TTC549 (cell line): ENCODE results near the gene BMPR1A.

ENCODE experiments used
- FAIRE-seq: peaks from 2 replicates; lab custom pipeline; 2012; peaks lifted over from hg19 to GRCh38; lab: Jason Lieb, UNC

The BMPR1A gene

DNA sequence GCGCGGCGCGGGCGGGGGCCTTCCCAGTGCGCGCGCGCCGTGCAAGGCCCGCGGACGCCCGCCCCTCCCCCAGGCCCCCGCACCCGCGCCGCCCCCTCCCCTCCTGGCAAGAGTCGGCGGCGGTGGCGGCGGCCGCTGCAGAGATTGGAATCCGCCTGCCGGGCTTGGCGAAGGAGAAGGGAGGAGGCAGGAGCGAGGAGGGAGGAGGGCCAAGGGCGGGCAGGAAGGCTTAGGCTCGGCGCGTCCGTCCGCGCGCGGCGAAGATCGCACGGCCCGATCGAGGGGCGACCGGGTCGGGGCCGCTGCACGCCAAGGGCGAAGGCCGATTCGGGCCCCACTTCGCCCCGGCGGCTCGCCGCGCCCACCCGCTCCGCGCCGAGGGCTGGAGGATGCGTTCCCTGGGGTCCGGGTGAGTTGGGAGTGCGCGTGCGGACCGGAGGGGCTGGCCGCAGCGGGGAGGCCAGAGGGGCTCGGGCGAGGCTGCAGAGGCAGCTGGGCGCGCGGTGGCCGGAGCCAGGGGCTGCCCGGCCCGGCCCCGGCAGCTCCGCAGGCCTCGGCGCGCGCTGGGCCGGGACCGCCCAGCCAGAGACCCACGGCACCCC is at the start of gene BMPR1A:
BMPR1A (plus strand) TSS at position 109 of the 602 bp plus-strand sequence. CDS start 119,400 bp downstream, outside the sequence.
- FAIRE-seq, result no peak

DNA sequence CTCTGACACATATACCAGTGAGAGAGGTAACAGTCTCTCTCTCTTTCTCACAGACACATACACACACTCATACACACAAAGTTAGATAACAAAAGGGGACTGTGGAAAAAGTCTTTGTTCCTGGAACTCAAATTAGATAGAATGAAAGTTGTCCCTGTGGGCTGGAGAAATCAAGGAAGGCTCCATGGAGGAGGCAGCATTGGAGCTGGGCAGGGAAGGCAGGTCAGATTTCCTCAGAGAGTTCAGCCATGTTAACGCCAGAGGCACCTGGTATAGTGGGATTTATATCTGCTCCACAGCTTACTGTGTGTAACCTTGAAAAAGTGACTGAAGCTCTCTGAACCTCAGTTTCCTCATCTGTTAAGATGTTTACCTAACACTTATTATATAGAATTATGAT is 49.4 kb upstream of the BMPR1A start:
- no peak for FAIRE-seq

DNA sequence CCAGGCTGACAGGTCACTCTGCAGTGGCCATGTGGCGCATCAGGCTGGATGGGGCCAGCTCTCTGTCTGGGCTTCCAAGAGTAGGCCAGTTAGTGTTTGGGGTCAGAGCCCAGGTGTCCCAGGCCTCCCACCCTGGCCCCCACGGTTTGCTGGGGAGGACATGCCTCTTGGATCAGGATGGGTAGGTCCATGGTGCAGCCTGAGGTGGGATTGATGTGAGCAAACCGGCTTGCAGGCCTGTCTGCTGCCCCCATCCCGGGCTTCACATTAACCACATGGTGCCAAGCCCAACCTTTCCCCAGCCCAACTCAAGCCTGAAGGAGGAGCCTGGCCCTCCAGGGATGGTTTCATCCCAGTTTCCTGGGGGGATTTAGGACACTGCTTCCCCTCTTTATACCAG is 48.9 kb upstream of the BMPR1A start:
- no peak for FAIRE-seq

DNA sequence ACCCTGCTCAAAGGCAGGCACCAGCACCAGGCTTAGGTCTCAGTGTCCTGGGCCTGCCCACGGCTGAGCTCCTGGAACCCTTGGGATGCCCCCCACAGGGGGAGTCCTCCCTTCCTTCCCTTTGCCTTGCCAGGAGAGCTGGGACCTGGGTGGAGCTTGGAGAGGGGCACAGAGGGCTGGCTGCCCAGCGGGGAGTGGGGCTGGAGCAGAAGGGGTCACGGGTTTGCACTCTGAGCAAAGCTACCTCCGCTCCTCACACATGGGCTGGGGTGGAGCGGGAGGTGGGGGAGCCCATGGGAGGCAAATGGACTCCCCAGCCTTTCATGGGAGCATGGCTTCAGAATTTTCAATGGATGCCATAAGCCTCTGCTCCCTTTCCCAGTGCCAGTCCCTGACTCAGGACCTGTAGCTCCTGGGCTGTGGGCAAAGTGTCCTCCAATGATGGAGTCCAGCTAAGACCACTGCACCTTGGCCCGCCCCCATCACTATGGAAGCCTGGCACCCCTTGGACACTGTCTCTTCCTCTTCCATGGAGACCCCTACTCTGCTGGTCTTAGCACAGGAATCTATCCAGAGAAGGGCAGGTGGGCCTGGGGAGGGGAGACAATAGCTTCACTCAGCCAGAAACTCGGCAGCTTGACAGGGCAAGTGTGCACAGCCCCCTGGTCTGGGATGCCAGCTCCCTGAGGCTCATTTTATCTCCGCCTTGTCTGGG is 48.2 kb upstream of the BMPR1A start:
- no peak for FAIRE-seq

DNA sequence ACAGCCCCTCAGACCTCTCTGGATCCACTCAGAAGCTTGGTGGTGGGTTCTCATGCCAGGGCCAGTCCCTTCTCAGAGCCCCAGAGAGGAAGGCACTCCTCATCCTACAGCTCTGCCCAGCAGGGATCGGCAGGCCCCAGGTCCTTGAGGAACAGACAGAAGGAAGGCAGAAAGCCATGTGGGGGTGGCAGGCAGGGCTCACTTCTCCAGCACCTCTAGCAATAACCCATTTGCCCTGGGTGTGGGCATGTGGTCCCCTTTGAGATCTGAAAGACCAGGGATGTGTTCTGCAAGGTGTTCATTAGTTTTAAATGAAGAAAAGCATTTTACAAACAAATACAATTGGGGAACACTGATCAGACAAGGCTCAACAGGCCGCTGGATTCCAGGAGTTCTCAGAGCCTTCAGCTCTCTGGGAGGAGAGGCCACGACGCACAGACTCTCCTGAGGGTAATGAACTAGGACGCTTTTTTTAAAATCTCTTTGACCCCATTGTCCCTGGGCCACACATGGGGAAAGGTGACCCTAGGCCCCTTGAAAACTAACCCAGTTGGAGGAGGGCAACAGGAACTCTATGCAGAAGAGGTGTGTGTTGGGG is 47.5 kb upstream of the BMPR1A start:
- no peak for FAIRE-seq

DNA sequence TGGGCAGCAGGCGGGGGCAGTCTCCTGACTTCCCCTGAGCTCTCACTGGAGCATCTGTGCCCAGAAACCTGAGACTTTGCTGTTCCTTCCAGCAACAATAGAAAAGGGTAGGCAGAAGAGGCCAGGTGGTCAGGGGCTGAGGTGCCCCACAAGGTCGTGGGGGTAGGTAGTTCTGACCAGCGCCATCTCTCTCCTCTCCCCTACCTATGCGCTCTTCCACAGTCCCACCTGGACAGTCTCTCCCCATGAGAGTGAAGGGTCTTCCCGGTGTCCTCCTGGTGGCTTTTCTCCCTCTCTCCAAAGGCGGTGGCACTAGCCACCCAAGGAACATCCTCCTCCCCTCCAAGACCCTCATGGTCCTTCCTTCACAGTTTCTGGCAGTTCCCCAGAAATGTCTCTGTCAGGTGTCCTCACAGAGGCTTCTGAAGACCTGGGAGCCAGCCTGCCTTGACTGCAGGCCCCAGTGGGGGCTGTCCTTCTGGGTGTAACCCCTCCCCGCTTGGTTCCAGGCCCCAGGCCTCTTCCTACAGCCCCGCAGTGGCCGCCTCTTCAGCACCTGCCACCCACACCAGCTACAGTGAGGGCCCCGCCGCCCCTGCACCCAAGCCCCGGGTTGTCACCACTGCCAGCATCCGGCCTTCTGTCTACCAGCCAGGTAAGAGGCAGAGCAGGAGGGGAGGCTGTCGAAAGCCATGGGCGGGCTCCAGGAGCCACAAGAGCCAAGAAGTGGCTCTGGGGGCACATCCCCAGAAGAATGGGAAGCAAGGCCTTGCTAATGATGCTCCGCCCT is 46.8 kb upstream of the BMPR1A start:
- FAIRE-seq, result no peak

DNA sequence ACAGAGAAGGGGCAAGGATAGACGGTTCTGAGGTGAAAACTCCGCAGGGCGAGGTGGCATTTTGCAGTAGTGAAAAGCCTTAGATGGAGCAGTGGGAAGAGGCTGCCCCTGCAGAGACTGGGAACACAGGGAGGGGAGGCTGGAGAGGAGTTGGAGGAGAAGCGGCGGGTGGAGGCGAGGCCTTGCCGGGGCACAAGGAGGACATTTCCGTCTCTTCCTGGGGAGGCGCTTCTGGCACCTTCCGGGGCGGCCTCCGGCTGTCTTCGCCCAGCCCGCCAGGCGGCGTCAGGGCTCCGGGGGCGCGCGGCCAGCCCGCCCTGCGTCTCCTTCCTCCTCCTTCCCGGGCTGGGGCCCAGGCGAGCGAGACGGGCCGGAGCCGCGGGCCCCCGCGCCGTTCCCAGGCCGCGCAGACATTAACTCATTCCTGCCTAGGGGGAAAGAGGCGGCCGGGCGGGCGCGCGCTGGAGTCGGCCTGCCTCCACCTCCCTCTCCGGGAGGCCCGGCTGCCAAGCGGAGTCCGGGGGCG is 45.4 kb upstream of the BMPR1A start:
- FAIRE-seq, result no peak

DNA sequence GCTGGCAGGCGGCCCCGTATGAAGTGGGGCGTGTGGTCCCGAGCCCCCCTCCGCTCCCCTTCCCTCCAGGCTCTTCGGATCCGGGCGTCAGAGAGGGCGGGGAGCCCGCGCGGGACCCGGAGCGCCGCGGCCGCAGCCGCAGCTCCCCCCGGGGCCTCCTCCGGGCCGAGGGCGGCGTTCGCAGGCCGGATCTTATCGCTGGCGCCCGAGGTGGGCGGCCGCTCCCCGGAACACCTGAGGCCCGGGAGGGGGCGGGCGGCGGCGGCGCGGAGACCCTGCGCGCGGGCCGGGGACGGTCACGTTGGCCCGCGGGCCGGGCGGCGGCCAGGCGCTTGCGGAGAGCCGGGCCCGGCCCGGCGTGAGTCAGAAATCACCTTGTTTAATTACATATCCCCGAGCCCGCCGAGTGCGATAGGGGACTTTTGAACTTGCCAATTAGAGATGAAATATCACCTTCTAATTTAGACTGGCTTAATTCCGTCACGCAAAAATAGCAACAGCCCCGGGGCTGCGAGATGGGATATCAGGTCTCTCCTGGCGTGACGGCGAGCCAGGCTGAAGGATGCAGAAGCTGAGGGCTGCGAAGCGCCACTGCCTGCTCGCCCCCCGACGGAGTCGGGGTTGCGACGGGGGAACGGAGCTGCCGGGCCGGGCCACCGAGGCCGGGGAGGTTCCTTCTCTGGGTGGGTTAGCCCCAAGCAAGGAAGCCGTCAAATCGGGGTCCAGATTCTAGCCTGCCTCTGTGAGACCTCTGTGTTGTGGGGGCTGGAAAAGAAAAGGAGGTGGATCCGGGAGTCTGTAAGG is 44.7 kb upstream of the BMPR1A start:
- FAIRE-seq, result no peak

DNA sequence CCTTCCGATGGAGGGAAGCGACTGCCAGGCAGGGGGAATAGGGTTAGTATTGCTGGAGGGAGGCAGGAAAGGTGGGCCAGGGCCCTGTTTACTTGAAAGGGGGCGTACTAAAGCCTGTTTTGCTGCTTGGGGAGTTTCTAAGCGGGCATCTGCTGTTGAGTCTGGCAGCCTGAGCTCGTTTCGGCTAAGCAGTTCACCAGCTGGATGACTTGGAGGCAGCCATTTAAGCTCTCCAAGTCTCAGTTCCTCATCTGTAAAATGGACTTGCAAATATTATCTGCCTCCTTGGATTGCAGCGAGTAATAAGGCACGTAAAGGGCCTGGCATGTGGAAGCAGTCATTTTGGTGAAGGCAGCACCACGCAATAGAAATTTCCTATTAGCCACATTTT is 44.1 kb upstream of the BMPR1A start:
- no peak for FAIRE-seq

DNA sequence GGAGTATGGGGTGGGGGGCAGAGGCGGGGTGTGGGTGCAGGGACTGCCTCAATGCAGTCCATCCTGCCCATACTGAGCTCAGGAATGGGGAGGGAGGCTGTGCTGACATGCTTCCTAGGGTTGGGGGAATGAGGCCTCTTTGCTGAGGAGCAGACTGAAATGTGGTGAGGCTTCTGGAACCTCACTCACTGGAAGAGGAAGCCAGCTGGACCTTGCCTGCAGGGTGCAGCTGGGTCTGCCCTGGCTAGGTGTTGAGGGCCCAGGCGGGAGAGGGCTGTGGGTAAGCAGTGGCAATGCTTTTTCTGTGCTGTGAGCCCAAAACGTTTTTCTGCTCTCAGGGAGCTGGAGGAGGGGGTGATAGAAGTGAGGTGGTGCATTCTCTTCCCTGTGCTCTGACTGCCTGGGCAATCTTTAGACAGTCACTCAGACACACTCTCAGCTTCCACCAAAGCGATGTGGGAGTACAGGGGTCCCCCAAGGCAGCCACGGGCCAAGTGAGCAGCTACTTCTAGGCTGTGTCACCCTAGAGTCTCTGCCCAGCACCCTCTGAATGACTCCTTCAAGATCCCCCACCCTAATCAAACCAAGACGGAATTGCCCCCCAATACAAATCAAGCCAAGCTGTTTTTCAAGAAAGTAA is 41.1 kb upstream of the BMPR1A start:
- no peak for FAIRE-seq

DNA sequence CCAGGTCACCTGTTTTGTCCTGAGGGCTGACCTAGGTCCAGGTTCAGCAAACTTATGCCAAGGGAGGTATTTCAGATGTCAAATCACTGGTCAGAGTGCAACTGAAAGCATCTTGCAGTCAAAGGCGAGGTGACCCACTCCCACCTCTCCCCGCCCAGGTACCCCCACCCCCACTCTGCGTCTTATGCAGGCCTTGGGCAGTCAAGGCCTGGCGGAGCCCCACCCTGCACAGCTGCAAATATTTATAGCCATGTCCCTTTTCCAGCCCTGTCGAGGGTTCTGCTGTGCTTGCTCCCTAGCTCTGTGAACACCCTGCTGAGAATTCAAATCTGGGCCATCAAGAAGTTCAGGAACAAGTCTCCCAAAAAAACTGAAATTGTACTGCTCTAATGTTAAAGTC is 40.6 kb upstream of the BMPR1A start:
- FAIRE-seq, result no peak

DNA sequence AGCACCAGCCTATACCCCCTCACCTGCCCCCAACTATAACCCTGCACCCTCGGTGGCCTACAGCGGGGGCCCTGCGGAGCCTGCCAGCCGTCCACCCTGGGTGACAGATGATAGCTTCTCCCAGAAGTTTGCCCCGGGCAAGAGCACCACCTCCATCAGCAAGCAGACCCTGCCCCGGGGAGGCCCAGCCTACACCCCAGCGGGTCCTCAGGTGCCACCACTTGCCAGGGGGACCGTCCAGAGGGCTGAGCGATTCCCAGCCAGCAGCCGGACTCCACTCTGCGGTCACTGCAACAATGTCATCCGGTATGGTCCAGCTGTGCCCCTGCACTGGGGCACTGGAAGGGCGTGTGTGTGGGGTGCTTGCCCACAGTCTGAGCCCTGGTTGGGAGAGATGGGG is 40.0 kb upstream of the BMPR1A start:
- no peak for FAIRE-seq

DNA sequence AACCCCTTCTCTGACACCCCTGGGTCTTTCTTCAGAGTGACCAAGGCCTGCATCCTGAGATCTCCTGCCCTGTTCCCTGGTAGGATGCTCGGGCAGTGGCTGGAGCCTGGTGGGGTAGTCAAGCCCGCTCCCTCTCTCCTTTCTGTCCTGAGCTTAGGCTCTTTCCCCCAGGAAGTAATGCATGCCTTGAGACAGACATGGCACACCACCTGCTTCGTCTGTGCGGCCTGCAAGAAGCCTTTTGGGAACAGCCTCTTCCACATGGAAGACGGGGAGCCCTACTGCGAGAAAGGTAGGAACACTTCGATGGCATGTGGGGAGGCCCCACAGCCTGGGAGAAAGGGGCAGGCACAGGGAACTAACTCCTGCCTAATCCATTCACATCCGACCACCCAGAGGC is 37.9 kb upstream of the BMPR1A start:
- FAIRE-seq, result no peak

DNA sequence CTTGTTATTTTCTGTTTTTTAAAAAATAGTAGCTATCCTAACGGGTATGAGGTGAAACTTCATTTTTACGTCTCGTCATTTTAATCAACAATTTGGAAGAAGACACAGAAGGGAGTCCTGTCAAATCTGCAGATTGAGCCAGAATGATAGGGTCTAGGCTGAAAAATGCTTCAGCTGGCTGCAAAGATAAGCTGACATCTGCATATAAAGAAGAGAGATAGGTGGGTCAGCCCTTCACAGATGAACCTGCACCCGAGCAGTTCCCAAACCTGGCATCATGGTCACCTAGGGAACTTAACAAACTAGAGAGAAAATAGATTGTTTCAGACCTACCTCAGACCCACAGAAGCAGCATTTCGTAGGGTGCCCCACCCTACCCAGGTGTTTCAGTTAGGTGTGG is 35.2 kb upstream of the BMPR1A start:
- FAIRE-seq, result no peak

DNA sequence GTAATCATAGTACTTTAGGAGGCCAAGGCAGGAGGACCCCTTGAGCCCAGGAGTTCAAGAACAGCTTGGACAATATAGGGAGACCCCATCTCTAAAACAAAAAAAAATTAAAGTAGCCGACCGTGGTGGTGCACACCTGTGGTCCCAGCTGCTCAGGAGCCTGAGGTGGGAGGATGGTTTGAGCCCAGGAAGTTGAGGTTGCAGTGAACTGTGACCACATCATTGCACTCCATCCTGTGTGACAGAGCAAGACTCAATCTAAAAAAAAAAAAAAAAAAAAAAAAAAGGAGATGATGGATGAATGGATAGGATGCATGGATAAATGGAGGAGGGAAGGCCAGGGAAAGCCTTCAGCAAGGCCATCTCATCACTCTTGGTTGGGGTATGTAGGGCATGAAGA is 33.4 kb upstream of the BMPR1A start:
- no peak for FAIRE-seq

DNA sequence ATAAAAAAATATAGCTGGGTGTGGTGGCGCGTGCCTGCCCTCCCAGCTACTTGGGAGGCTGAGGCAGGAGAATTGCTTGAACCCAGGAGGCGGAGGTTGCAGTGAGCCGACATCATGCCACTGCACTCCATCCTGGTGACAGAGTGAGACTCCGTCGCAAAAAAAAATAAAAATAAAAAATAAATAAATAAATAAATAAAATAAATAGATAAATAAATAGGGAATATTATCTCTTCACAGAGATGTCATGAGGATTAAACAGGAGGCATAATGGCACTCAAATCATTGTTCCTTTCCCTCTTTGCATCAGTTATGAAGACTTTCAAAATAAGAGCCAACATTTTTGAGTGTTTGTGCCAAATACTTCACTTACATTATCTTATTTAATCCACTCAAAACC is 32.0 kb upstream of the BMPR1A start:
- no peak for FAIRE-seq

DNA sequence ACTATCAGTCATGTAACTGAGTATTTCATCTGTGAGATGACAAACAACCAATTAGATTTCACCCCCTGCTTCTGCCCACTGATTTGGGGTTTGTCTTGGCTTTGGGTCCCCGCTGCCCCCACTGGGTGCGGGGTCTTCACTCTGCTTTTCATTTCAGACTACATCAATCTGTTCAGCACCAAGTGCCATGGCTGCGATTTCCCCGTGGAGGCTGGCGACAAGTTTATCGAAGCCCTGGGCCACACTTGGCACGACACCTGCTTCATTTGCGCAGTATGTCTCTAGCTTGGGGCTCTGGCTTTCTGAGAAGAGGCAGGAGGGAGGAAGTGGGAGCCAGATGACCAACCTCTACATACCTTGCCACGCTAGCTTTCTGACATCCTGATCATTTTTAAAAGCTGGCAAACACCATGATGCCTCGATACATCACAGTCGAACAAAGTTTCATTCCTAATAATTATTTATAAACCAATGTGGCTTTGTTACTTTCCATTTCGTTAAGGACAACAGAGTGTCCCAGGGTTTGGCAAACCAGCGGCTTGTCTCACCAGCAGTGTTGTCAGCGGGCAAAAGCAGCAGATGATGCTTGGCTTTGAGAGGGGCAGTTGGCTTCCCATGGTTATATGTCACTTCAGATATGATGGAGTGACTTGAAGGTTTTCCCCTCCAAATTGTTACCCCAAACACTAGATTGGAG is 30.3 kb upstream of the BMPR1A start:
- FAIRE-seq, result no peak

DNA sequence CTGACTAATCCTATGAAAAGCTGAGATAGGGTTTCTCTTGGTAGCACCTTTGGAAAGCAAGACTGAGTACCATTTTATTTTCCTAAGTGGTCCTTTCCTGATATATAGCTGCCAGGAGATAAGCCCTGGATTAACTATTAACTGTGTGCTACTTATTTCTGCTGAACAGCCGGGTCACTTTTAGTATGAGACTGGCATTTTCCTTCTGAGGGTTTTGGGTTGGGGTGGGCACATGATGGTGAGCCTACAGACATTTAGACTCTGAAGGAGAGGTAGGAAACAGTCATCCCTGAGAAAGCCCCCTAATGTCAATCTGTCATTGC is 29.8 kb upstream of the BMPR1A start:
- FAIRE-seq, result no peak

DNA sequence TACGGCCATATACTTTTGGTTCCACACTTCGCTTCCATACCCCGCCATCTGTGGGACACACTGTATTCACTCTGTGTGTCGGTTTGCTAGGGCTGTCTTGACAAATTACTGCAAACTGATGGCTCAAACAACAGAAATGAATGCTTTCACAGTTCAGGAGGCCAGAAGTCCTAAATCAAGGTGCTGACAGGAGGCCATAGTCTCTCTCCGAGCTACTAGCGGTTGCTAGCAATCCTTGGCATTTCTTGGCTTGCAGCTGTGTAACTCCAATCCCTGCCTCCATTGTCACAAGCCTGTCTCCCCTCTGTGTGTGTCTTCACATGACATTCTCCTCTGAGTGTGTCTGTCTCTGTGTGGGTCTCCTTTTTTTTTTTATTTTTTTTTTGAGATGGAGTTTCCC is 28.9 kb upstream of the BMPR1A start:
- no peak for FAIRE-seq

DNA sequence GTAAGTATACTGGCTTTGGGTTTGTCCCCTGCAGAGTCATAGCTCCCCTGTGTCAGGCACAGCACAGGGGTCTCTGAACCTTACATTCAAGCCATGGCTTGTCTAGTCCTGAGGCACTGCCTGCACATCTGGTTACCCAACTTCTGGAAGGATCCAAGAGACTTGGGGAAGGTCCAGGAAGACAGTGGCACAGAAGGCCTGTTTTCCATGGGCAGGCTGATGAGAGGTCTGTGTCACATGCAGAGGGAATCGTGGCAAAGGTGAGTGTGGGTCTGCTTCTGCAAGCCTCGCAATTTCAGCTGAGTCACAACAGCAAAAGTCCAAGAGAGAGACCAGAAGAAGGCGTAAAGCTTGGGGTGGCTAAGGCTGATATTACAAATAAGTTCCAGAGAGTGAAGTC is 28.4 kb upstream of the BMPR1A start:
- no peak for FAIRE-seq

DNA sequence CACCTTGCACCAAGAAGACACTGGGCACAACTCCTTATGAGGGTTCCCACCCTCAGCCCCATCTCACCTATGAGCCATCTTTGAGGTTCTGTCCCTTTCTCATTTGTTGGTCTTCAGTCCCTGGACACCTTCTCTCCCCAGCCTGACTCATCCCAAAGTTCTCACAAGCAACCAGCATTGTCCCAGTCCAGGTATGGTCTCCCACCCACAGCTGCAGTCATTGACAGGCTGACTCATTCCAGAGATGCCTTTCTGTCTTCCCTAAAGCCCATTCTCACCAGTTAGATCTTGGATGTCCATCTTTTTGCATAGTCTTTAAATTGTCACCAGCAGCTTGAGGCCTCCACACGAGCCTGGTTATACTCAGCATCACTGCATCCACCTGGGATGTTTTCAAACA is 26.7 kb upstream of the BMPR1A start:
- no peak for FAIRE-seq
